A549 (cell line): ENCODE data around the gene C2CD2. TPM values are rescaled to one million over a fixed set of nuclear protein-coding genes. Genes with fewer than 3 reads are reported as not detected.

Experiments used
- ATAC-seq, 2 experiments: fragments of 200-7000 bp in 1 of 2; fragments of >200 bp in 1 of 2; cut with Nextera tagmentation in 1 of 2; cut with Tn5 transposase in 1 of 2; 3 replicates each; pipeline versions ENCODE4 v1.8.0 to v1.9.1; 2018 to 2020; ENCODE audit warnings: mild to moderate bottlenecking in 1 of 2, moderate library complexity in 1 of 2
- CTCF ChIA-PET: fragments of 300-600 bp; sonication (Branson Sonifier 250); formaldehyde crosslinking; extraction: SDS; loops from one replicate; lab custom pipeline; 2021; ENCODE audit warnings: antibody characterized with exemption, inconsistent platforms; lab: Yijun Ruan, JAX
- POLR2A ChIA-PET: fragments of 350-600 bp; formaldehyde crosslinking; extraction: SDS; loops from one replicate; lab custom pipeline; 2021; ENCODE audit warnings: antibody characterized with exemption, inconsistent platforms; lab: Yijun Ruan, JAX
- DNase-seq, 2 experiments: peaks; one replicate each; pipeline versions ENCODE4 v3.0.0 to v3.0.0-alpha.2; 2011 to 2016; ENCODE audit warnings: low read depth in 1 of 2, low spot score in 1 of 2
- FAIRE-seq: peaks from 2 replicates; lab custom pipeline; 2011; peaks lifted over from hg19 to GRCh38; lab: Jason Lieb, UNC
- H3K27ac ChIP-seq, 2 experiments: fragments of >200 bp; sonication (Bioruptor Twin); formaldehyde crosslinking; 3 replicates each; pipeline ENCODE4 v1.5.1; 2016 to 2017
- H3K4me1 ChIP-seq: fragments of >200 bp; sonication (Bioruptor Twin); formaldehyde crosslinking; 3 replicates; pipeline ENCODE4 v1.6.1; 2016
- H3K4me2 ChIP-seq: fragments of >200 bp; sonication (Bioruptor Twin); formaldehyde crosslinking; 3 replicates; pipeline ENCODE4 v1.6.1; 2016
- H3K4me3 ChIP-seq: fragments of >200 bp; sonication (Bioruptor Twin); formaldehyde crosslinking; 3 replicates; pipeline ENCODE4 v1.5.1; 2016
- H3K9me3 ChIP-seq: fragments of >200 bp; sonication (Bioruptor Twin); formaldehyde crosslinking; 3 replicates; pipeline ENCODE4 v1.6.1; 2016
- ATOH8 ChIP-seq: fragments of 250-450 bp; sonication (Bioruptor Pico); IDR thresholded peaks from 2 replicates; pipeline ENCODE4 v1.5.0; 2020; ENCODE audit warnings: low read depth, mild to moderate bottlenecking, moderate library complexity
- CBX2 ChIP-seq: fragments of 200-600 bp; sonication (generic); IDR thresholded peaks from 2 replicates; pipeline ENCODE4 v1.6.1; 2016; ENCODE audit warnings: low read depth, mild to moderate bottlenecking, borderline replicate concordance
- EHMT2 ChIP-seq: fragments of 200-600 bp; sonication (generic); IDR thresholded peaks from 2 replicates; pipeline ENCODE4 v1.6.1; 2016; ENCODE audit warnings: antibody characterized with exemption, low read depth, mild to moderate bottlenecking, moderate library complexity
- ESRRA ChIP-seq: fragments of 150-350 bp; IDR thresholded peaks from 2 replicates; pipeline ENCODE4 v1.6.1; 2014; ENCODE audit warnings: mild to moderate bottlenecking, low read length, borderline replicate concordance
- HMGXB4 ChIP-seq: fragments of 250-450 bp; sonication (Bioruptor Pico); IDR thresholded peaks from 2 replicates; pipeline ENCODE4 v1.5.0; 2021; ENCODE audit warnings: mild to moderate bottlenecking, moderate library complexity, borderline replicate concordance
- HOXB5 ChIP-seq: fragments of 250-450 bp; sonication (Bioruptor Pico); IDR thresholded peaks from 2 replicates; pipeline ENCODE4 v1.5.0; 2020; ENCODE audit warnings: mild to moderate bottlenecking, moderate library complexity
- JUN ChIP-seq, 2 experiments: fragments of >200 bp; sonication (Bioruptor Twin); formaldehyde crosslinking; IDR thresholded peaks; 2 replicates in 1 of 2; 3 replicates in 1 of 2; pipeline ENCODE4 v1.6.1; 2016 to 2017
- KDM1A ChIP-seq: fragments of 200-600 bp; sonication (generic); IDR thresholded peaks from 2 replicates; pipeline ENCODE4 v1.6.1; 2016; ENCODE audit warnings: low read depth, mild to moderate bottlenecking
- MAX ChIP-seq: IDR thresholded peaks from 2 replicates; pipeline ENCODE4 v1.6.1; 2012
- NFE2L2 ChIP-seq: fragments of 150-350 bp; conservative IDR thresholded peaks from 2 replicates; pipeline ENCODE4 v1.6.1; 2014; ENCODE audit warnings: low read length
- PHF8 ChIP-seq: fragments of 200-600 bp; sonication (generic); IDR thresholded peaks from 2 replicates; pipeline ENCODE4 v1.6.1; 2016; ENCODE audit warnings: low read depth, mild to moderate bottlenecking, antibody characterized with exemption, moderate library complexity, borderline replicate concordance
- POLR2AphosphoS2 ChIP-seq: conservative IDR thresholded peaks from 2 replicates; pipeline ENCODE4 v1.6.1; 2012; ENCODE audit warnings: low read length, improper control_type of control experiment, inconsistent platforms
- RARB ChIP-seq: fragments of 250-450 bp; sonication (Bioruptor Pico); IDR thresholded peaks from 2 replicates; pipeline ENCODE4 v1.8.0; 2021; ENCODE audit warnings: mild to moderate bottlenecking, moderate library complexity
- RNF2 ChIP-seq: fragments of 200-600 bp; sonication (generic); IDR thresholded peaks from 2 replicates; pipeline ENCODE4 v1.6.1; 2016; ENCODE audit warnings: low read depth, mild to moderate bottlenecking, antibody characterized with exemption, moderate library complexity, borderline replicate concordance
- ZNF302 ChIP-seq: fragments of 250-450 bp; sonication (Bioruptor Pico); IDR thresholded peaks from 2 replicates; pipeline ENCODE4 v1.9.0; 2021; ENCODE audit warnings: inconsistent platforms, mild to moderate bottlenecking, moderate library complexity
- WGBS: methylation state at CpG from one replicate; pipeline ENCODE4 v1.1.6; 2017; ENCODE audit errors: missing lambda C conversion rate; 5-methylcytosine and 5-hydroxymethylcytosine counted together
- polyA plus RNA-seq, 4 experiments: library from polyadenylated mRNA; depleted of rRNA in 3 of 4; stranded (reverse); fragments of >200 nt; fragmentation: RNase III in 1 of 4; extraction: RNeasy Plus Mini Kit Qiagen cat#74134 plus additional on column Dnase treatment in 1 of 4; gene quantifications; 2 replicates in 3 of 4; 3 replicates in 1 of 4; pipeline ENCODE4 v1.2.3, GENCODE V29; 2011 to 2017
- TF ChIP-seq, protein P1 (sequence below): fragments of 150-350 bp; IDR thresholded peaks from 2 replicates; pipeline ENCODE4 v1.6.1; 2014; ENCODE audit warnings: low read depth, mild to moderate bottlenecking, low read length

Gene C2CD2
- polyA plus RNA-seq, 2 of the 4 experiments (the other 2 are of a cell fraction) = 7.0 to 13.5 TPM

DNA sequence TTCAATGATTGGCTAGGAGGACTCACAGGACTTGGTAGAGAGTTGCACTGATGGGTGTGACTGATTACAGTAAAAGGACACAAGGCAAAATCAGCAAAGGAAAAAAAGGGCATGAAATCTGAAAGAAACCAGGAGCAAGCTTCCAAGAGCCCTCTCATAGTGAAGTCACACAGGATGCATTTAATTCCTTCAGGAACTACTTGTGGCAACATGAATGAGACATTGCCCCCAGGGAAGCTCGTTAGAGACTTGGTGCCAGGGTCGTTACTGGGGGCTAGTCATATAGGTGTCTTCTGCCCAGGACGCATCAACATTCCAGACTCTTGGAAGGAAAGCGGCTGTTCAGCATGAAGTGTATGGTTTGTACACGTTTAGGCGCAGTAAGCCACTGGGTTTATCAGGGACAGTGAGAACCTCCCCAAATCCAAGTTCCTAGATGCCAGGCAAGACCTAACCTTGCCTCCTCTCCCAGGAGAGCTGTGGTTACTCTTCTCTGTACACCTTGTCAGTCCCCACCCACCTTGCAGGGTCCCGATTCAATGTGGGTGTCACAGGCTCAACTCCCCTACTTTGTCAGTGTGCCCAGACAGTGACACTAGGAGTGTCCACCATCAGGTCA is 26.0 kb upstream of the C2CD2 start:
- no peak overlapping the region for H3K4me2 ChIP-seq
- no peak for ATAC-seq

GRCh38 chr21:41979335-41979734 is 25.5 kb upstream of the C2CD2 start:
- FAIRE-seq (no peak), ATAC-seq (no peak), DNase-seq (no peak)
- no peak overlapping the region for H3K4me2 ChIP-seq
- POLR2A ChIA-PET = no interaction called here
- H3K27ac ChIP-seq = no peak overlapping the region
- WGBS = 10% methylated on average over 4 of the region's 4 CpGs
- CTCF ChIA-PET = no interaction called here
- H3K4me3 ChIP-seq = no peak overlapping the region
- peaks cover 9% of the 10 kb centered on the region; the same call in 1 of the 3 replicates for H3K9me3 ChIP-seq
- no peaks in the 10 kb centered on the region for H3K4me1 ChIP-seq
- TF ChIP-seq MAX (no peak), POLR2AphosphoS2 (no peak), RARB (CRISPR knock-in tag) (no peak), HMGXB4 (CRISPR knock-in tag) (no peak), CBX2 (no peak), JUN (IDR thresholded peaks at IDR 0.05) (no peak), EHMT2 (no peak)

More for the DNA sequence above, 26.0 kb upstream of the C2CD2 start:
- DNase-seq (no peak), FAIRE-seq (no peak)
- TF ChIP-seq ZNF302 (no peak), PHF8 (no peak), HOXB5 (CRISPR knock-in tag) (no peak), ESRRA (no peak), RNF2 (no peak), KDM1A (no peak), ATOH8 (CRISPR knock-in tag) (no peak), NFE2L2 (no peak), HMGXB4 (CRISPR knock-in tag) (no peak)
- TF ChIP-seq, protein P1, sequence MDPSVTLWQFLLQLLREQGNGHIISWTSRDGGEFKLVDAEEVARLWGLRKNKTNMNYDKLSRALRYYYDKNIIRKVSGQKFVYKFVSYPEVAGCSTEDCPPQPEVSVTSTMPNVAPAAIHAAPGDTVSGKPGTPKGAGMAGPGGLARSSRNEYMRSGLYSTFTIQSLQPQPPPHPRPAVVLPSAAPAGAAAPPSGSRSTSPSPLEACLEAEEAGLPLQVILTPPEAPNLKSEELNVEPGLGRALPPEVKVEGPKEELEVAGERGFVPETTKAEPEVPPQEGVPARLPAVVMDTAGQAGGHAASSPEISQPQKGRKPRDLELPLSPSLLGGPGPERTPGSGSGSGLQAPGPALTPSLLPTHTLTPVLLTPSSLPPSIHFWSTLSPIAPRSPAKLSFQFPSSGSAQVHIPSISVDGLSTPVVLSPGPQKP = no peak
- no peak overlapping the region for H3K4me3 ChIP-seq
- POLR2A ChIA-PET = no interaction called here
- 53% methylated on average over 6 of the region's 7 CpGs for WGBS
- peaks cover 9% of the 10 kb centered on the region; the same call in 1 of the 3 replicates for H3K9me3 ChIP-seq
- H3K4me1 ChIP-seq = no peaks in the 10 kb centered on the region
- no peak overlapping the region for H3K27ac ChIP-seq
- CTCF ChIA-PET = no interaction called here
